Endothelial cell of umbilical vein (primary cell): ENCODE data around the gene BLTP1. TPM values are rescaled to one million over a fixed set of nuclear protein-coding genes. Genes with fewer than 3 reads are reported as not detected.

Experiments used
- BruUV-seq: library from RNA; stranded (reverse); fragments of 400-500 nt; replicated peaks from 2 replicates; lab custom pipeline; 2021; lab: Mats Ljungman, UMichigan
- CTCF ChIA-PET: fragments of 300-600, 350-600 bp; sonication (Branson Sonifier 250); formaldehyde crosslinking; loops from one replicate; lab custom pipeline; 2021; ENCODE audit warnings: antibody characterized with exemption, inconsistent platforms; lab: Charles Lee
- POLR2A ChIA-PET: fragments of 300-600, 350-600 bp; sonication (Branson Sonifier 250); formaldehyde crosslinking; loops from one replicate; lab custom pipeline; 2021; ENCODE audit warnings: antibody characterized with exemption, inconsistent platforms; lab: Charles Lee
- DNase-seq: peaks from one replicate; pipeline ENCODE4 v3.0.0-alpha.2; 2011; ENCODE audit warnings: low read depth, low spot score
- FAIRE-seq: peaks from 2 replicates; lab custom pipeline; 2011; peaks lifted over from hg19 to GRCh38; lab: Jason Lieb, UNC
- H2AFZ ChIP-seq: 2 replicates; pipeline ENCODE4 v1.6.0; 2012; ENCODE audit warnings: low read depth, low read length, control low read depth, inconsistent platforms
- H3K27ac ChIP-seq: 2 replicates; pipeline ENCODE4 v1.5.1; 2011; ENCODE audit warnings: low read depth, mild to moderate bottlenecking, control low read depth, low read length, moderate library complexity; ENCODE audit not compliant: insufficient read depth
- H3K27me3 ChIP-seq, 2 experiments: 2 replicates each; pipeline versions ENCODE4 v1.6.0 to v1.6.1; 2011; ENCODE audit warnings: low read length in 2 of 2, mixed read lengths in 1 of 2; ENCODE audit not compliant: control insufficient read depth in 2 of 2, insufficient read depth in 2 of 2
- H3K36me3 ChIP-seq, 2 experiments: 2 replicates in 1 of 2; 3 replicates in 1 of 2; pipeline ENCODE4 v1.5.1; 2011; ENCODE audit warnings: low read length in 2 of 2, mild to moderate bottlenecking in 1 of 2, moderate library complexity in 1 of 2; ENCODE audit not compliant: control insufficient read depth in 2 of 2, insufficient read depth in 2 of 2; ENCODE audit errors: extremely low read depth in 1 of 2
- H3K4me1 ChIP-seq: 3 replicates; pipeline ENCODE4 v1.5.1; 2011; ENCODE audit warnings: mild to moderate bottlenecking, low read length; ENCODE audit not compliant: control insufficient read depth, insufficient read depth; ENCODE audit errors: extremely low read depth
- H3K4me2 ChIP-seq: 2 replicates; pipeline ENCODE4 v1.6.1; 2011; ENCODE audit warnings: low read length, control low read depth, mixed read lengths; ENCODE audit not compliant: insufficient read depth
- H3K4me3 ChIP-seq, 3 experiments: fragments of 200-600 bp in 1 of 3; sonication (generic), shearing (Covaris generic) in 1 of 3; replicated peaks in 1 of 3; 2 replicates each; pipeline ENCODE4 v1.5.1; 2011 to 2016; ENCODE audit warnings: control low read depth in 3 of 3, low read length in 3 of 3, mild to moderate bottlenecking in 2 of 3, inconsistent platforms in 1 of 3, low read depth in 1 of 3, moderate library complexity in 1 of 3; ENCODE audit not compliant: insufficient read depth in 1 of 3
- H3K79me2 ChIP-seq: 2 replicates; pipeline ENCODE4 v1.6.0; 2012; ENCODE audit warnings: low read length, inconsistent platforms; ENCODE audit not compliant: control insufficient read depth, insufficient read depth
- H3K9ac ChIP-seq: replicated peaks from 2 replicates; pipeline ENCODE3; 2011; ENCODE audit warnings: low read length, control low read depth; ENCODE audit not compliant: insufficient read depth; ENCODE audit errors: extremely low read depth
- H3K9me1 ChIP-seq: replicated peaks from 3 replicates; pipeline ENCODE4 v1.6.0; 2011; ENCODE audit warnings: mild to moderate bottlenecking, low read length; ENCODE audit not compliant: control insufficient read depth, insufficient read depth; ENCODE audit errors: extremely low read depth
- H3K9me3 ChIP-seq: replicated peaks from 2 replicates; pipeline ENCODE4 v1.5.1; 2012; ENCODE audit warnings: low read length, inconsistent platforms; ENCODE audit not compliant: control insufficient read depth, insufficient read depth
- H4K20me1 ChIP-seq: replicated peaks from 2 replicates; pipeline ENCODE3; 2011; ENCODE audit warnings: mild to moderate bottlenecking, low read length; ENCODE audit not compliant: control insufficient read depth, insufficient read depth; ENCODE audit errors: extremely low read depth
- CTCF ChIP-seq, 2 donors: IDR thresholded peaks; 1 replicate in 1 of 2; 2 replicates in 1 of 2; pipeline ENCODE4 v1.5.1; 2011; ENCODE audit warnings: low read length in 2 of 2, mild to moderate bottlenecking in 2 of 2, moderate library complexity in 2 of 2, control low read depth in 1 of 2, inconsistent platforms in 1 of 2, low read depth in 1 of 2; ENCODE audit not compliant: insufficient read depth in 1 of 2; ENCODE audit errors: extremely low read depth in 1 of 2
- EZH2 ChIP-seq: IDR thresholded peaks from 2 replicates; pipeline ENCODE4 v1.6.1; 2012; ENCODE audit warnings: borderline replicate concordance, low read depth, mild to moderate bottlenecking, moderate library complexity, low read length, inconsistent platforms; ENCODE audit not compliant: severe bottlenecking
- FOS ChIP-seq: IDR thresholded peaks from 2 replicates; pipeline ENCODE4 v1.6.1; 2011; ENCODE audit warnings: mild to moderate bottlenecking, low read length, moderate library complexity, borderline replicate concordance; ENCODE audit not compliant: insufficient read depth
- GATA2 ChIP-seq: IDR thresholded peaks from 2 replicates; pipeline ENCODE4 v1.7.0; 2011; ENCODE audit warnings: low read depth, mild to moderate bottlenecking, moderate library complexity, mixed read lengths, low read length; ENCODE audit not compliant: insufficient read length, insufficient read depth
- JUN ChIP-seq: IDR thresholded peaks from 2 replicates; pipeline ENCODE4 v1.6.1; 2011; ENCODE audit warnings: borderline replicate concordance, low read depth; ENCODE audit not compliant: insufficient read length, insufficient read depth
- MYC ChIP-seq: IDR thresholded peaks from one replicate; pipeline ENCODE4 v1.6.1; 2011; ENCODE audit warnings: mild to moderate bottlenecking, low read depth, low read length
- POLR2A ChIP-seq: IDR thresholded peaks from 2 replicates; pipeline ENCODE4 v1.6.1; 2012; ENCODE audit warnings: low read depth, mild to moderate bottlenecking, control low read depth, low read length
- POLR2AphosphoS5 ChIP-seq: IDR thresholded peaks from 2 replicates; pipeline ENCODE4 v1.6.1; 2012; ENCODE audit warnings: low read depth, mild to moderate bottlenecking, control low read depth, low read length, moderate library complexity; ENCODE audit not compliant: insufficient read depth
- dilution Hi-C: fragments of 300-500 bp; cut with MboI; formaldehyde crosslinking; loops from one replicate; pipeline ENCODE4 v1.15.0; 2019; ENCODE audit warnings: low sequenced_read_pairs; ENCODE audit not compliant: extremely low pct_ligation_motif_present
- intact Hi-C: fragments of 100-400 bp; cut with micrococcal nuclease; formaldehyde crosslinking; loops from one replicate; pipeline ENCODE4 v1.10.0; 2022
- polyA plus RNA-seq, 4 experiments: library from polyadenylated mRNA; depleted of rRNA in 3 of 4; stranded (reverse) in 3 of 4; unstranded in 1 of 4; fragments of >200 nt; gene quantifications; 2 replicates each; pipeline versions ENCODE4 v1.2.1 to v1.2.3, GENCODE V29; 2011 to 2012; ENCODE audit warnings: missing spikeins in 1 of 4
- total RNA-seq: library from RNA; stranded (reverse); gene quantifications from 2 replicates; pipeline ENCODE4 v1.2.3, GENCODE V29; 2021
- TF ChIP-seq, protein P1 (sequence below): IDR thresholded peaks from 2 replicates; pipeline ENCODE4 v1.6.1; 2011; ENCODE audit not compliant: insufficient read depth, insufficient read length

BLTP1 gene
- total and polyA plus RNA-seq, 2 donors (not counting 3 experiments of a cell fraction or from before 2014, with no cell fraction given) = 14.7 to 47.1 TPM

- dilution Hi-C loops (no loop called here), intact Hi-C loops (no loop called here)
- Histone ChIP-seq H3K27me3 (peaks cover 0 to 2% of the 10 kb centered on the region in 2 experiments), H3K4me2 (no peak overlapping the region), H3K9me1 (no peaks in the 10 kb centered on the region), H3K27ac (no peak overlapping the region), H2AFZ (no peak overlapping the region), H3K9me3 (no peaks in the 10 kb centered on the region), H3K36me3 (no peaks in the 10 kb centered on the region), H3K4me1 (no peaks in the 10 kb centered on the region), H3K79me2 (no peaks in the 10 kb centered on the region), H3K4me3 (no peak overlapping the region), H3K9ac (no peak overlapping the region), H4K20me1 (no peaks in the 10 kb centered on the region)
- DNase-seq (no peak), FAIRE-seq (no peak)
- TF ChIP-seq JUN = no peak
- ChIA-PET CTCF (no interaction called here), POLR2A (no interaction called here)
- BruUV-seq = no TSS peak
Measured at GRCh38 chr4:122146652-122147051, 5.5 kb upstream of the BLTP1 start.

- ChIA-PET POLR2A (no interaction called here), CTCF (no interaction called here)
- no peak for TF ChIP-seq POLR2A
- TF ChIP-seq, protein P1, sequence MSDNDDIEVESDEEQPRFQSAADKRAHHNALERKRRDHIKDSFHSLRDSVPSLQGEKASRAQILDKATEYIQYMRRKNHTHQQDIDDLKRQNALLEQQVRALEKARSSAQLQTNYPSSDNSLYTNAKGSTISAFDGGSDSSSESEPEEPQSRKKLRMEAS = no peak
- no peak for TF ChIP-seq FOS
- no peak for TF ChIP-seq GATA2
- TF ChIP-seq JUN = no peak
- TF ChIP-seq CTCF (IDR thresholded peaks at IDR 0.05; ENCODE audit: extremely low read depth in 1 of 2, insufficient read depth in 1 of 2, low read depth in 1 of 2, low read length in 2 of 2) = no peak
- TF ChIP-seq POLR2AphosphoS5 = no peak
- no peak for TF ChIP-seq MYC
- no peak for TF ChIP-seq EZH2
- Histone ChIP-seq H4K20me1 (no peaks in the 10 kb centered on the region), H3K36me3 (no peaks in the 10 kb centered on the region), H3K27ac (no peak overlapping the region), H3K79me2 (peaks cover 9% of the 10 kb centered on the region), H3K9me3 (no peaks in the 10 kb centered on the region), H3K27me3 (peaks cover 0 to 2% of the 10 kb centered on the region in 2 experiments), H3K4me2 (no peak overlapping the region), H3K4me3 (no peak overlapping the region), H3K9ac (no peak overlapping the region), H3K4me1 (peaks cover 6% of the 10 kb centered on the region), H3K9me1 (no peaks in the 10 kb centered on the region), H2AFZ (peak overlapping the region; percentile 90)
- FAIRE-seq (no peak), DNase-seq (no peak)
- no TSS peak for BruUV-seq
- intact Hi-C loops (loop anchor here (5.0 kb wide), 2 partner anchors 199 to 426 kb away; partner anchors contain the start of gene TRPC3), dilution Hi-C loops (no loop called here)
Measured at GRCh38 chr4:122150931-122151330, 1.2 kb upstream of the BLTP1 start.
